GM19372 (cell line): ENCODE measurements around the gene CNN2.

Experiments
- ATAC-seq: cut with Tn5 transposase; IDR thresholded peaks from one replicate; pipeline ENCODE4 v1.9.1; 2021; ENCODE audit warnings: mild to moderate bottlenecking, low read depth, moderate library complexity; ENCODE audit not compliant: unreplicated experiment

Gene CNN2

GRCh38 chr19:1080360-1081161 lies 54.2 kb downstream of the CNN2 start:
- ATAC-seq = no peak

- no peak for ATAC-seq
Observed at GRCh38 chr19:1081301-1082164, 55.1 kb downstream of the CNN2 start.

- no peak for ATAC-seq
Observed at GRCh38 chr19:1082165-1082927, 55.9 kb downstream of the CNN2 start.

DNA sequence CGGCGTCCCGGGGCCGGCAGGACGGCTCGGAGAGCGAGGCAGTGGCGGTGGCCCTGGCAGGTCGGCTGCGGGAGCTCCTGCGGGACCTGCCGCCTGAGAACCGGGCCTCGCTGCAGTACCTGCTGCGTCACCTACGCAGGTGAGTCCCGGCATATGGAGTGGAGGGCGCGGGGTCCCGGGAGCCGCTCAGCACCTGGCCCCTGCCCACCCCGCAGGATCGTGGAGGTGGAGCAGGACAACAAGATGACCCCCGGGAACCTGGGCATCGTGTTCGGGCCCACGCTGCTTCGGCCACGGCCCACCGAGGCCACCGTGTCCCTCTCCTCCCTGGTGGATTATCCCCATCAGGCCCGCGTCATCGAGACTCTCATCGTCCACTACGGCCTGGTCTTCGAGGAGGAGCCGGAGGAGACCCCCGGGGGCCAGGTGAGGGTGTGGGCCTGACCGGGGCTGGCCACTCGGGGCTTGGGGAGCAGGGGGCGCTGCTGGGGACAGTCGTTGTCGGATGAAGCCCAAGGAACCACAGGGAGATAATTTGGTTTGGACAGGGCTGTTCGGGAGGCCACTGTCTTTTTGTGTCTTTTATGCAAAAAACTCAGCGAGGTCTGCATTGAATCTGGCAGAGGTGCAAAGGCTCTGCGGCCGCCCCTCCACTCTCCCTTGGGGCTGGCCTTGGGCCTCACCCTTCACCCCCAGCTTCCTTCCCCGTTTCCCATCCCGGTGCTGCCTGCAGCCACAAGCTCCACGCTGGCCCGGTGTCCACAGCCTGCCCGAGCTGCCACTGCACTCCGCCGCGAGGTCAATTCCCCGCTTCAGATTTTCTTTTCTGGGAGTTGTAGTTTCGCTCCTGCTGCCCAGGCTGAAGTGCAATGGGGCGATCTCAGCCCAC lies 56.8 kb downstream of the CNN2 start:
- no peak for ATAC-seq

- no peak for ATAC-seq
Observed at GRCh38 chr19:1084024-1084868, 57.8 kb downstream of the CNN2 start.

- ATAC-seq = no peak
Observed at GRCh38 chr19:1085053-1085658, 58.7 kb downstream of the CNN2 start.

DNA sequence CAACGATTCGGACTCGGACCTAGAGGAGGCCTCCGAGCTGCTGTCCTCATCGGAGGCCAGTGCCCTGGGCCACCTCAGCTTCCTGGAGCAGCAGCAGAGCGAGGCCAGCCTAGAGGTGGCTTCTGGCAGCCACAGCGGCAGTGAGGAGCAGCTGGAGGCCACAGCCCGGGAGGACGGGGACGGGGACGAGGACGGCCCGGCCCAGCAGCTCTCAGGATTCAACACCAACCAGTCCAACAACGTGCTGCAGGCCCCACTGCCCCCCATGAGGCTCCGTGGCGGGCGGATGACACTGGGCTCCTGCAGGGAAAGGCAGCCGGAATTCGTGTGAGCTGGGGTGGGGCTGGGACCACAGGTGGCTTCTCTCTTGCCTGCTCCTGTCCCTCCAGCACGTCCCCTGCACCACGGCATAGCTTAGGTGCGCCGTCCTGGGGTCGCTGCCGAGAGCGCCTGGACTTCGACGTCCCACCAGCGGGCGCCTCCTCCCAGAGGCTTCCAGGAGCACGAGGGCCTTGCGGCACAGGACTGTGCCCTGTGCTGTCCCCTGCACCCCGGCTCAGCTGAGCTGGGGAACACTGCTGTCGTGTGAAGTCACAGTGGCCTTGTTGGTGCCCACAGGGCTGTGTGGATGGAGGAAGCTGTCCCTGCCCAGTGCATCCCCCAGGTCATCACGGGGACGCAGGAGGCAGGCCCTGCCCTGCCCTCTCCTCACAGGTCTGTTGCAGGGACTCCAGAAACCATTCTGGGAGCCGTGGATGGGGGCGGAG lies 59.5 kb downstream of the CNN2 start:
- ATAC-seq = no peak

DNA sequence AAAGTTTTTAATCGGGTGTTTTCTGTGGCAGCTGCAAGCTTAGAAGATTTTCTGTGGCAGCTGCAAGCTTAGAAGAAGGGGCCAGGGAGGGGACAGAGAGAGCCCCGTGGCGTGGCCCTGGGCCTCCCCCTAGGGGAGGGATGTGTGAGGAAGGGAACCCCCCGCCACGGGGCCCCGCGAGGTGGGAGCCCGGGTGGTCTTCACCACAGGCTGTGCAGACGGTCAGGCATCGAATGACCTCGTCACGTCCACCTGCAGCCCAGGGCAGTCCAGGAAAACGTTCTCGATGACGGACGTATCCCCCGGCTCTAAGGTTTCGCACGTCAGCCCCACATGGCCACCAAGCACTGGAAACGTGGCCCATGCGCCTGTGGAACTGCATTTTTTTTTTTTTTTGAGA lies 60.2 kb downstream of the CNN2 start:
- no peak for ATAC-seq

DNA sequence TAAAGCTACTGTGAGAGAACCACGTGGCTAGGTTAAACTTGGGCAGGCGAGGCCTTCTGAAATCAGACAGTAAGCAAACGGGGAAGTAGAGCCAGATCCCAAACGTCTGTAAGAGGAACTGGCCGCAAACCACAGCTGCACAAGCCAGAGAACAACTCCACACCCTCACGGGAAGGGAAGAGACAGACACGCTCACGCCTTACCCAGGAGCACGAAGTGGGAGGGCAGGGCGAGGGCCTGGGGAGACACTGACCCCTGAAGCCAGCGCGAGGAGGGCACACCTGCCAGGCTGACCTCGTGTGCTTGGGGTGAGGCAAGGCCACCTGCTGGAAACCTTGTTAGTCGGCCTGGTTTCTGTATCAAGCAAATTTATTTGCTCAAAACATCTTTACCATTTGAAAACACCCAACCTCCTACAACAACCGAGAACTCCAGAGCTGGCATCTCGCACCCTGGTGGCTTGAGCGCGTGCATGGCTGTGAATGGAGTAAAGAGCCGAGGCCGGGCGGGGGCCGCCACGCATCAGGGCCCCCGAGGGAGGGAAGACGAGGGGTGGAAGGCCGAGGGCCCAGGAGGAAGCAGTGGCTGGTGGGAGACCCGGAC lies 61.5 kb downstream of the CNN2 start:
- no peak for ATAC-seq

- no peak for ATAC-seq
Observed at GRCh38 chr19:1088416-1089010, 62.1 kb downstream of the CNN2 start.
